Mesenteric fat pad (tissue), 1 donor: ENCODE measurements around the gene KLK15. TPM values are rescaled to one million over a fixed set of nuclear protein-coding genes. Genes with fewer than 3 reads are reported as not detected.
"Not testable (repeated sequence)": the region's sequence is repeated elsewhere in the genome, so short reads cannot be mapped to it uniquely, and the experiment has no call there.

ENCODE experiments used
- DNase-seq: peaks from one replicate; pipeline ENCODE4 v3.0.0-alpha.2; 2020; ENCODE audit warnings: low spot score
- total RNA-seq: library from RNA; stranded (reverse); fragmentation: NEBNext Ultra II Directional; extraction: Animal tissue kit (Norgen Biotek cat#: 25700); gene quantifications from one replicate; pipeline ENCODE4 v1.2.1, GENCODE V29; 2021
- donor health status: DM: yes; HTN: yes; CAD: no.

Gene KLK15
- total RNA-seq, 1 donor from 2014 or later, result not detected

GRCh38 chr19:50821248-50821612 is 12.1 kb downstream of the KLK15 start:
- DNase-seq, result no peak

DNA sequence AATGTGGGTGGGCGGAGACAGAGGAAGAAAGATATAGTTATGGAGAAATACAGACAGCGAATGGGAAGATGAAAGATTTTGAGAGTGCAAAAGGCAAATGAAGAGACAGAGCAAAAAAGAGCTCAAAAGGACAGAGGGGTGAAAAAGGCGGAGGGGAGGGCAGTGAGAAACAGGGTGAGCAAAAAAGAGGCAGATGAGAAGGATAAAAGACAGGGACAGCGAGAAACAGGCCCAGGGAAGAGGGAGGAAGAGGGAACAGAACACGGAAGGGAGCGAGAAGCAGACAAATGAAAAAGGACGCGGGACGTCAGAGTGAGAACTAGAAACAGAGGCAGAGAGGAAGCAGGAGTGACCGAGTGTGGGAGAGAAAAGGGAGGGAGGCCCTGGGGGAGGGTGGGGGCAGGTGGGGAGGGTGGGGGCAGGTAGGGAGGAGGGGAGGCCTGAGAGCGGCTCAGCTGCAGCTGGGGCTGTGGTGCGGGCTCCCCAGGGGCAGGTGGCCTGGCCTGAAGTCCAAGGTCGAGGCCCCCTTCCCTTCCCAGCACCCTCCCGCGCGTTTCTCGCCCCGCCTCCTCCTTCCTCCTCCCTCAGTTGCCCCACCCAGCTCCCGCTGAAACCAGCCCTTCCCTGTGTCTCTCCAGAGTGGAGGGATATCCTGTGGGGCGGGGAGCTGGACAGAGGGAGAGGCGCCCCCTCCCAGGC is 12.7 kb downstream of the KLK15 start:
- DNase-seq, result no peak

GRCh38 chr19:50820086-50820485 is 13.3 kb downstream of the KLK15 start:
- DNase-seq, result no peak

DNA sequence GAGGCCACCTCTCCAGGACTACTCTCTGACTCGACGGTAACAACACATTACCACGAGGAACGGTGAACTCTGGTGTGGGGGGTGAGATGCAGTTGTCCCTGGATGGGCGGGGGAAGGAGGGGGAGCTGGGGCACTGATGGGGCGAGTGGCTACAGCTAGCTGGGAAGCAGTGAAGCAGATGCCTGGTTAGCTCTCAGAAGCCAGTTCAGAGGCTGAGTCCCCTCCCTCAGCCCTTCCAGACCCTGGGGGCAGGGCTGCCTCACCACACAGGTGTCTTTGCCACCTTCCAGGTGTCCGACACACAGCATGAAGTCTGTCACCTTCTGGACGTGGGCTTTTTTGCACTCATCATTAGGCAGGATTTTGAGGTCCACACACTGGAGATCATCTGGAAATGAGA is 13.7 kb downstream of the KLK15 start:
- DNase-seq, result no peak

DNA sequence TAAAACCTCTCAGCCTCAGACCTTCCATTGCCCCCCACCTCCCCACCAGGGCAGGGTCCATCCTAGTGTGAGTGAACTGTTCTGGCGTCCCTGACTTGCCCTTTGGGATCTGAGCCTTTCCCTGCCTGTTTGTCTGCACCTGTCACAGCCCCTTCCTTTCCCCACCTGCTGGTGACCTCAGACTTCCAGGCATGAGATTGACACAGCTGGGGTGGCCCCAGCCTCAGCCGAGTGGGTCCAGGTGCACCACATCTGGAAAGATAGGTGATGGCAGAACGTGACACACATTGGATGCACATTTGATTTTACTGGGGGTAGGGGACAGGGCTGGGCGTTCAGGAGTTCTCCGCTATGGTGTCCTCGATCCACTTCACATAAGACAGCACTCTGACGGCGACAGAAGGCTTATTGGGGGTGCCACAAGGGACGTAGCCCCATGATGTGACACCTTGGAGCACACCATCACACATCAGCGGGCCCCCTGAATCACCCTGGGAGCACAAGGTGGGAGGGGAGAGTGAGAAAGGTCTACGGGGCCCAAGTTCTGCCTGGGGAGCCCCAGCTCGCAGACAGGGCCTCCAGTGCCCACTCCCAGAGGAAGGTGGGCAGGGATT is 14.4 kb downstream of the KLK15 start:
- no peak for DNase-seq

GRCh38 chr19:50817941-50818858 is 15.2 kb downstream of the KLK15 start:
- no peak for DNase-seq

GRCh38 chr19:50815439-50815838 is 17.9 kb downstream of the KLK15 start:
- no peak for DNase-seq

GRCh38 chr19:50814883-50815282 is 18.5 kb downstream of the KLK15 start:
- DNase-seq, result no peak

- no peak for DNase-seq
Measured at GRCh38 chr19:50812474-50812873, 20.9 kb downstream of the KLK15 start.

GRCh38 chr19:50811622-50812238 is 21.6 kb downstream of the KLK15 start:
- not testable (repeated sequence) for DNase-seq

DNA sequence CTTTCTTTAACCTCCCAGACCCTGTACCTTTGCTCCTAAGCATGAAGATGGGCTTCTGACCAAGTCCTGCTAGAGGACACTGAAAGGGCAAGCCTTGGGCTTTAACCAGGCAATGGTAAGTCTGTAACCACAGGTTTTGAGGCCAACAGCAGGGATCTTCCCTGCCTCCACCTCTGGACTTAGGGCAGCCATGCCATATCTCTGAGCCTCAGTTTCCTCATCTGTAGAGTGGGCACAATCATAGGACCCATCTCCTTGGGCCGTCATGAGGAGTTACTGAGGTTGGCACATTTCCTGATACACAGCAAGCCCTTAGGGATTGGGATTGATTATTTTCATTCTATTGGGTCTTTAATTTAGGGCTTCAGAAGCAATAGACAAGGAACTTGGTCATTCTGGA is 24.5 kb downstream of the KLK15 start:
- no peak for DNase-seq

GRCh38 chr19:50804420-50805272 is 28.7 kb downstream of the KLK15 start:
- peak; percentile 98 for DNase-seq

GRCh38 chr19:50803633-50804419 is 29.5 kb downstream of the KLK15 start:
- no peak for DNase-seq

DNA sequence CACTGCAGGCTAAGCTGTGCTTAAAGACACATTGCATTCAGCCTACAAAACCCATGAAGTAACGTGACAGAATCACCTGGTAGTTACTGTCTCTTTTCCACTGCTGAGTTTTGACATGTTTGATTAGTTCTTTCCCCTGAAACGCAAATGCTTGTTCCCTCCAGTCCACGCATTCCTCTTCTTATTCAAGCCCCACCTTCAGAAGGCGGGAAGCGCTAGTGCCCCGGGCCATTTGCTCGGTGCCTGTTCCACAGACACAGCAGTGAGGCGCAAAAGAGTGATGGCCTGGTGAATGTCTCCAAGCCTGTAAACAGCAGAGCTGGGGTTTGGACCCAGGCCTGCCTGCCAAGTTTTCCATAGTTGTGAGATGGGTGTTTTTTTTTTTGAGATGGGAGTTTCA is 32.3 kb downstream of the KLK15 start:
- DNase-seq, result no peak

DNA sequence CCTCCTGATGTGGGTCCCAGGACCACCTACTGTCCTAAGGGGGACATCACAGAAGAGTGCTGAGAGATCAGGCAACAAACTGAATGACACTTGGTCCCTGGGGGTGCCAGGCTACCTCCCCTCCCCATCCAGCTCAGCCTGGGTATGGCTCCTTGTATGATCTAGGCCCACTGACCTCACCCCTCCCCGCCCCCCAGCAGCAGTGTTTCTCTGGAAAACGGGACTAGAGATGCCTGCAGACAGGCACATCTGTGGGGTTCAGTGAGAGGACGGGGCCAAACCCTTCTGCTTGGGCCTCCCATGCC is 33.9 kb downstream of the KLK15 start:
- no peak for DNase-seq

DNA sequence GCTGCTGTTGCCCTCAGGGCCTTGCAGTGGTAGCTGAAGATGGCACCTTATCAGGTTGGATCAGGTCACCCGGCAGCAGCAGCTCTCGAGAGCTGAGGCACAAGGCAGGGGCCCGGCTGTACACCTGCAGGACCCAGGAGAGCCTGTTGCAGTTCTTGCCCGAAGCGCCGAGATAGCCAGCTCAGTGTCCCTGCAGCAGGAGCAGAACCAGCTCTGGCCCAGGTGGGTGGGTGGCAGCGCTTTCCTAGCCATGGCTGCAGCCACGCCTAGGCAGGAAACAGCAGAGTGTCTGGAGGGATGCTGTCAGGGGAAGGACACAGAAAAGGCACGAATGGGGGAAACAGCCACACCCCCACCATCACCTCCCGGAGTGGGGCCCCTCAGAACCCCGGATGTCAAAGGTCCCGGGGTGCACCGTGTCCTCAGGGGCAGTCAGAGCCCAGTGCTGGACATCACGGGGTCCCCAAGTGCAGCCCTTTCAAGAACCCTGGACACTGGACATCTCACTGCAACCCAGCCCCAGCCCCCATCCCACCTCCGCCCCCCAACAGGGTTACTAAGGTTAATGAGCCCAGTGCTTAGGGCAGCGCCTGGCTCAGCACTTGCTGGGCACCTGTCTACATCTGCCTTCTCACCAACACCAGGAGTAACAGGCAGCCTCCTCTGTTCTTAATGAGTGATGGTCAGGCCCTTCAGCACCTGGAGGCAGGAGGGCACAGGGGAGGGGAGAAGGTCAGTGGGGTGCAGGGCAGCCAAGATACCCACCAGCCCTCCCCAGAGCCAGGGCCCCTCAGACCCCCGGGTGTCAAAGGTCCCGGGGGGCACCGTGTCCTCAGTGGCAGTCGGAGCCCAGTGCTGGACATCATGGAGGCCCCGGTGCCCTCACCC is 34.5 kb downstream of the KLK15 start:
- no peak for DNase-seq

DNA sequence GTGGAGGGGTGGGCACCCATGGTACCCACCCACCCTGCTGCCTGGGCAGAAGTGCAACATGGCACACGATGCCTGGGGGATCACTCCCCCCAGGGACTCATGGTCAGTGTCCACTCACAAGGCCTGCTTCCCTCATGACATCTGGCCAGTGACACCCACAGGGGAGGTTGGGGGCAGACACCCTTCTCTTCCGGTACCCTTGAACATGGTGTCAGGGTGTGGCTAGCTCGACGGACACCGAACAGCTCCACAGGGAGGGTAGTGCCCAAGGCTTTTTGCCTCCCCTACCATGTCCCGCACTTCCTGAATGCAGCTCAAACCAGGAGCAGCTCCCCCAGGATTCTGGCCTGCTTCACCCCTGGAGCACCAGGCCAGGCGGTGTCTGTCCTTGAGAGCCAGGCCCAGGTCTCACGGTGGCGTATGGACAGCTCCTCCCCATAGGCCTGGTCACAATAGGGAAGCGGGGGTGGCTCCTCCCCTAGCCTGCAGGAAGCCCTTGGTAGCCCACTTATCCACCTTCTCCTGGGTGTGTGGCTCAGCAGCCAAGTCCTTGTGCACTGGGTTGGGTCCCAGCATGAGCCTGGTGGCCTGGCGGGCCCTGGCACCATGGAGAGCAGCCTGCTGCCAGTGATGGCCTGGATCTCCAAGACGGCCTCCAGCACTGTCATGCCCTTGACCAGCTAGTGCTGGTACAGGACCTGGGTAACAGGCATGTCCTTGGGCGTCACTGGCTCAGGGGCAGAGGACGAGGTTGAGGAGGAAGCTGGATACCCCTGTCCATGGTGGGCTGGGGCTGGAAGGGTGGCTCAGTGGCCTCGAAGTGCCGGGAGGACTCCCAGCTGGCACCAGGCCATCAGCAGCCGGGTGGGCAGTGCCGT is 35.4 kb downstream of the KLK15 start:
- DNase-seq, result no peak

- no peak for DNase-seq
Measured at GRCh38 chr19:50797429-50797780, 36.0 kb downstream of the KLK15 start.
